Kidney epithelial cell (primary cell): ENCODE results near the gene SLCO3A1. TPM values are rescaled to one million over a fixed set of nuclear protein-coding genes. Genes with fewer than 3 reads are reported as not detected.
"Not testable (repeated sequence)": the region's sequence is repeated elsewhere in the genome, so short reads cannot be mapped to it uniquely, and the experiment has no call there.

Source experiments
- DNase-seq: peaks from one replicate; pipeline ENCODE4 v3.0.0-alpha.2; 2010; ENCODE audit warnings: low read depth
- H3K27me3 ChIP-seq: 2 replicates; pipeline ENCODE4 v1.6.0; 2011; ENCODE audit warnings: low read length; ENCODE audit not compliant: control insufficient read depth, insufficient read depth
- H3K36me3 ChIP-seq: 2 replicates; pipeline ENCODE4 v1.5.1; 2011; ENCODE audit warnings: low read length; ENCODE audit not compliant: control insufficient read depth, insufficient read depth
- H3K4me3 ChIP-seq: 2 replicates; pipeline ENCODE4 v1.5.1; 2011; ENCODE audit warnings: low read depth, mild to moderate bottlenecking, control low read depth, low read length
- CTCF ChIP-seq: IDR thresholded peaks from 2 replicates; pipeline ENCODE4 v1.5.1; 2011; ENCODE audit warnings: mild to moderate bottlenecking, moderate library complexity, low read length, control low read depth, inconsistent platforms; ENCODE audit not compliant: insufficient read depth, poor library complexity, severe bottlenecking
- total RNA-seq: library from RNA; depleted of rRNA; stranded (reverse); fragments of >200 nt; gene quantifications from 2 replicates; pipeline ENCODE4 v1.2.3, GENCODE V29; 2015

Gene SLCO3A1
- total RNA-seq, 1 donor from 2014 or later: 3.1 TPM

- H3K27me3 ChIP-seq: no peaks in the 10 kb centered on the region
- no peak for TF ChIP-seq CTCF
- H3K36me3 ChIP-seq: no peaks in the 10 kb centered on the region
- no peak for DNase-seq
- H3K4me3 ChIP-seq: no peak overlapping the region
Observed at GRCh38 chr15:92056875-92057274, 203.4 kb downstream of the SLCO3A1 start.

GRCh38 chr15:92059036-92059970 is 205.8 kb downstream of the SLCO3A1 start:
- TF ChIP-seq CTCF: no peak
- no peaks in the 10 kb centered on the region for H3K36me3 ChIP-seq
- H3K27me3 ChIP-seq: no peaks in the 10 kb centered on the region
- H3K4me3 ChIP-seq: no peak overlapping the region
- DNase-seq: no peak

- DNase-seq, H3K4me3 ChIP-seq: not testable (repeated sequence)
Observed at GRCh38 chr15:92059971-92060311, 206.4 kb downstream of the SLCO3A1 start.

GRCh38 chr15:92061511-92062195 is 208.1 kb downstream of the SLCO3A1 start:
- no peak for DNase-seq
- Histone ChIP-seq H3K4me3 (no peak overlapping the region), H3K36me3 (no peaks in the 10 kb centered on the region), H3K27me3 (no peaks in the 10 kb centered on the region)
- TF ChIP-seq CTCF: no peak

More at GRCh38 chr15:92059971-92060311, 206.4 kb downstream of the SLCO3A1 start:
- not testable (repeated sequence) for H3K36me3 ChIP-seq, H3K27me3 ChIP-seq

GRCh38 chr15:92062505-92062904 is 209.0 kb downstream of the SLCO3A1 start:
- no peak for DNase-seq
- no peaks in the 10 kb centered on the region for H3K36me3 ChIP-seq
- no peak for TF ChIP-seq CTCF
- H3K4me3 ChIP-seq: no peak overlapping the region
- no peaks in the 10 kb centered on the region for H3K27me3 ChIP-seq

- no peak for DNase-seq
- no peak overlapping the region for H3K4me3 ChIP-seq
- TF ChIP-seq CTCF: no peak
Observed at GRCh38 chr15:92068121-92068520, 214.6 kb downstream of the SLCO3A1 start.

More at GRCh38 chr15:92068121-92068520, 214.6 kb downstream of the SLCO3A1 start:
- Histone ChIP-seq H3K27me3 (no peaks in the 10 kb centered on the region), H3K36me3 (no peaks in the 10 kb centered on the region)
